Stimulated activated effector memory CD8-positive, alpha-beta T cell treated with anti-CD3 and anti-CD28 coated beads, Interleukin-12 subunit alpha, Interleukin-12 subunit beta, amount 100 ng/mL, for 72 hours (primary cell): ENCODE data around the gene DVL2.

Experiments
- ATAC-seq: fragments of 150-1000 bp; cut with Tn5 transposase; 2 replicates; pipeline ENCODE4 v1.10.0; 2021
- DNase-seq, 2 donors: peaks; one replicate each; pipeline ENCODE4 v3.0.0; 2021 to 2022; ENCODE audit warnings: low spot score in 2 of 2
- H3K27ac Mint-ChIP-seq: one replicate; pipeline ENCODE4 v1.8.0; 2022; ENCODE audit warnings: mild to moderate bottlenecking, mixed read lengths
- H3K36me3 Mint-ChIP-seq: one replicate; pipeline ENCODE4 v1.8.0; 2022; ENCODE audit warnings: mild to moderate bottlenecking, mixed read lengths
- H3K4me1 Mint-ChIP-seq: one replicate; pipeline ENCODE4 v1.8.0; 2022; ENCODE audit warnings: mixed read lengths
- H3K4me3 Mint-ChIP-seq: one replicate; pipeline ENCODE4 v1.8.0; 2022; ENCODE audit warnings: mild to moderate bottlenecking, mixed read lengths
- H3K9me3 Mint-ChIP-seq: one replicate; pipeline ENCODE4 v1.8.0; 2022; ENCODE audit warnings: mixed read lengths

DVL2 gene

GRCh38 chr17:7220593-7221277 lies 13.6 kb downstream of the DVL2 start:
- peak; percentile 63 for ATAC-seq
- H3K4me3 Mint-ChIP-seq, result peak overlapping the region; percentile 95
- H3K9me3 Mint-ChIP-seq, result no peaks in the 10 kb centered on the region
- peaks cover 75% of the 10 kb centered on the region for H3K36me3 Mint-ChIP-seq
- H3K27ac Mint-ChIP-seq, result peak overlapping the region; percentile 98
- H3K4me1 Mint-ChIP-seq, result peaks cover 57% of the 10 kb centered on the region
- peak; percentile 31 to 77 for DNase-seq

GRCh38 chr17:7219812-7220592 lies 14.3 kb downstream of the DVL2 start, which contains the start of the genes ACADVL and DLG4:
ACADVL (plus strand) TSS chr17:7219938; CDS start chr17:7219985, 47 bp downstream.
DLG4 (minus strand) TSS chr17:7219836.
- peak within 1 kb of the TSS; percentile 98 for H3K27ac Mint-ChIP-seq
- H3K4me1 Mint-ChIP-seq, result peaks cover 60% of the 10 kb centered on the region
- peak; percentile 87 for ATAC-seq
- H3K4me3 Mint-ChIP-seq, result peak within 1 kb of the TSS; percentile 95
- H3K9me3 Mint-ChIP-seq, result no peaks in the 10 kb centered on the region
- H3K36me3 Mint-ChIP-seq, result peaks cover 71% of the 10 kb centered on the region
- peak; percentile 76 to 93 for DNase-seq

- no peak for DNase-seq
- no peaks in the 10 kb centered on the region for H3K9me3 Mint-ChIP-seq
- peaks cover 67% of the 10 kb centered on the region for H3K4me1 Mint-ChIP-seq
- no peak for ATAC-seq
- H3K36me3 Mint-ChIP-seq, result peaks cover 71% of the 10 kb centered on the region
- H3K27ac Mint-ChIP-seq, result peak overlapping the region; percentile 98
- peak overlapping the region; percentile 95 for H3K4me3 Mint-ChIP-seq
Observed at GRCh38 chr17:7219229-7219811, 15.0 kb downstream of the DVL2 start.

DNA sequence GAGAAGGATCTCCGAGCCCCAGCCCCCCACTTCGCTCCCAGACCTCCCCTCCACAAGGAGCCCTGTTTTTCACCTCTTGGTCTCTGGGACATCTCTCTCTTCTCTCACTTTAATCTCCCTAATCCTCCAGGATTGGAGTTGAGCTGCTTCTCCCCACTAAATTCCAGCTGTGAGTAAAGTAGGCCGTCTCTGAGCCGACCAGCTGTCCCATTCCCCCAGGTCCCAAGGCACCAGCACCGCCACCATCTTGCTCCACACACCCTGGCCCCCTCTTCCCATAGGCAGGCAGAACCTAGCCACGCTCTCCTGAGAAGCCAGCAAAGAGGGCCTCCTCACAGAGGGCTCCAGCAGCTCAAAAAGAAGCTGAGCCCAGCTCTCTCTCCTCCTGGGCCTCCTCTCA lies 15.6 kb downstream of the DVL2 start:
- Mint-ChIP-seq H3K9me3 (no peaks in the 10 kb centered on the region), H3K4me3 (peak overlapping the region; percentile 95), H3K4me1 (peaks cover 69% of the 10 kb centered on the region), H3K36me3 (peaks cover 71% of the 10 kb centered on the region), H3K27ac (peak overlapping the region; percentile 98)
- DNase-seq, result no peak
- no peak for ATAC-seq

DNA sequence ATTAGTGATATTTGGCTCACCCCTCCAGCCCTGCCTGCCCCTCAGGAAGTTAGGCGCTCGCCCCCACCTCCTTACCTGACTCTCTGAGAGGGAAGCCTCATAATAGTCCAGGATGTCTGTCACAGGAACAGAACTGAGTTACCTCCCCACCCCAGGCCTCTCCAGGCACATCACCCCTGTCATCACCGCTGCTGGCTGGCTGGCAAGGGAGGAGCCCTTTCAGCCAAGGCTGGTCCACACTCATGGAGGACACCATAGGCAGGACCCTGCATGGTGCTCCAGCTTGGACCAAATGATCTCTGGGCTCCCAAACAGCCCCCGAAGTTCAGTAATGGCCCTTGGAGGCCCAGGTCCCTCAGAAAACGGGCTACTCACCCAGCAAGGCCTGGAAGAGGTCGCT lies 16.2 kb downstream of the DVL2 start:
- Mint-ChIP-seq H3K36me3 (peaks cover 65% of the 10 kb centered on the region), H3K4me3 (peak overlapping the region; percentile 95), H3K4me1 (peaks cover 70% of the 10 kb centered on the region), H3K27ac (peak overlapping the region; percentile 98), H3K9me3 (no peaks in the 10 kb centered on the region)
- ATAC-seq (no peak), DNase-seq (no peak)

DNA sequence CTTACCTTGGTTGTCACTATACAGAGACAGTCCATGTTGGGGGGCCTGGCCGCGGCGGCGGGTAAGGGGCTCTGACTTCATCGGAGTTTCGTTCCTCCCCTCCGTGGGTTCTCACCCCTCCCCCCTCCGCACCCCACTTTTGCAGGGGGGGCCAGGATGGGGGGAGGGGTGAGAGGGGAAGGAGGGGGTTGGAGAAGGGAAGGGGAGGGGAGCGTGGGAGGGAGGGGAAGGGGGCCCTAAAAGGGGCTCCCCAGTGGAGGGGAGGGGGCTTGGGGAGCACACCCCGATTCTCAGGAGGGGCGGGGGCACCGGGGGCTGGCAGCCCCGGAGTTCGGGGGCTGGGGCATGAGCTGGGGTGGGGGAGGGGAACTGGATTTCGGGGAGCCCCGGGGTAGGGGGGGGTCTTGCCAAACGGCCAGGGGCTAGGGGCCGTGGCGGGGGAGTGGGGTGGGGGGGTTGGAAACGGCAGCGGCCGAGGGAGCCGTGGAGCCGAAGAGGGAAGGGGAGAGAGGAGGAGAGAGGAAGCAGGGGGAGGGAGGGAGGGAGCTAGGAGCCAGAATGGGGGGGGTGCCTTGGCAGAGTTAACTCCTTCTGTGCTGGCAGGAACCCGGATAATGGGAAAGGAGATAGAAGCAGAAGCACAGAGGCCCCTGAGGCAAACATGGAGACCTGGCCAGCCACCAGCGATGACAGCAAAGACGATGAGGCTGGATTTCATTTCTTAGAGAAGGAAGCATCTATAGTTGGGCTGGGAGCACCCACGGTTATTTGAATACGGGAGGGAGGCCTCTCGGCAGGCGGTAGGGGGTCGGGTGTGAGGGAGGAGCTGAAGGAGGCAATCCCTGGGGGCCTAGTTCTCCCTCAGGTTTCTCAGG lies 17.0 kb downstream of the DVL2 start:
- H3K27ac Mint-ChIP-seq, result peak overlapping the region; percentile 98
- H3K4me1 Mint-ChIP-seq, result peaks cover 71% of the 10 kb centered on the region
- peak overlapping the region; percentile 95 for H3K4me3 Mint-ChIP-seq

DNA sequence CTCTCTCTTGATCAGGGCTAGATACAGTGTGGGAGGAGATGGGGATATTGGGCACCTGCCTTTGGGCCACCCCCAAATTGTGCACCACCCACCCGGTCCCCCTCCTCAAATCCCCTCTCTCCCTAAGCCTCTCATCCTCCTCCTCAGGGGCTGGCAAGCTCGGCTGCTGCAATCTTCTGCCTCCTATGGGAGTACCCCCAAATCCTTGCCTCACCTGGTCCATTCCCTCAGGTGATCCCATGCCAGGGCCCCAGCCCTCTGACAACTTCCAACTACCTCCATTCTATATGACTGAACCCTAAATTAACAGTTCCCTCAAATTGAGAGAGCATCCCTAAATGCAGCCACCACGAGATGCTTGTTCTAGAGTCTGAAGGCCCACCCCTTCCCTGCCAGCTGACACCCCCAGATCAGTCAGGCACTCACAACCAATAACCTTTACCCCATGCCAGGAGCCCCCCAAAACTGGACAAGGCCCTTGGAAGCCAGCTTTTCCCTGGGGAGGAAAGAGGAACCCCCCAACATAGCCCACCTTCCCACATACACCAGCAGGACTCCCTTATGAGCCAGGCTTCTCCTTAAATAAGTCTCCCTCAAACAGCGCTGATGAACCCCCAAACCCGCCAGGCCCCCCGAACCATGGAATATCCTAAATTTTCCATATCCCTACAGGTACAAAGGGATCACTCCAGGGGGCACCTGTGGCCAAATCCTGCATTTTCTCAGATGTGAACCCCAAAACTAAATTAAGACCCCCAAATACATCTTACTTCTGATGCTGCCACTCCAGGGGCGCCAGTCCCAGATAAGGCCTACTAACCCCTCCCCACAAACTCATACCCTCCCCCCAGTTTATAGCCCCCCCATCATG lies 17.8 kb downstream of the DVL2 start:
- no peaks in the 10 kb centered on the region for H3K9me3 Mint-ChIP-seq
- peaks cover 48% of the 10 kb centered on the region for H3K36me3 Mint-ChIP-seq
- ATAC-seq (no peak), DNase-seq (no peak)
- H3K27ac Mint-ChIP-seq, result peak overlapping the region; percentile 1
- H3K4me3 Mint-ChIP-seq, result peak overlapping the region; percentile 22
- H3K4me1 Mint-ChIP-seq, result peaks cover 66% of the 10 kb centered on the region

More for the DNA sequence above, 17.0 kb downstream of the DVL2 start:
- ATAC-seq, result no peak
- no peaks in the 10 kb centered on the region for H3K9me3 Mint-ChIP-seq
- DNase-seq, result no peak
- H3K36me3 Mint-ChIP-seq, result peaks cover 57% of the 10 kb centered on the region

- Mint-ChIP-seq H3K27ac (peak overlapping the region; percentile 1), H3K4me3 (peak overlapping the region; percentile 22), H3K4me1 (peaks cover 58% of the 10 kb centered on the region), H3K36me3 (peaks cover 41% of the 10 kb centered on the region), H3K9me3 (no peaks in the 10 kb centered on the region)
- DNase-seq (no peak), ATAC-seq (no peak)
Observed at GRCh38 chr17:7215652-7216180, 18.6 kb downstream of the DVL2 start.

DNA sequence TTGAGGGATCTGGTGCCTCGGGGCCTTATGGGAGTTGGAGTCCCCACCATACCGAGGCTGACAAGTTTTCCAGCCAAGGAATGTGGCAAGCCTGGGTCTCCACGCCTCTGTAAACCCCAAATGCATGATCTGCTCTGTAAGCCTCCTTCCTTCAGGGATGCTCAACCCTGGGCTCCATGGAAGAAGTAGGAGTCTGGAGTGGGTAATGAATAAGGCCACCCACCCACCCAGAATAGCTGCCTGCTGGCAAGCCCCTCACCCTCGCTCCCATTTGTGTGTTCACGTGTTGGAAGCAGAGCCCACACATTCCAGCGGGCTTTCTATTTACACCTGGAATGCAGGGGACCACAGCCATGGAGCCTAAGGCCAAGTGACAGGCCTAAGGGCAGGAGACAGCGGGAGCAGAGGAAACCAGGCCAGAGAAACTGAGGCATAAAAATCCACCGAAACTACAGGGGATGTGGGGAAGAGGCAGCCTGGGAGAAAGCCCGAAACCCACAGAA lies 19.1 kb downstream of the DVL2 start:
- Mint-ChIP-seq H3K27ac (peak overlapping the region; percentile 90), H3K4me3 (peak overlapping the region; percentile 77), H3K4me1 (peaks cover 53% of the 10 kb centered on the region), H3K36me3 (peaks cover 36% of the 10 kb centered on the region), H3K9me3 (no peaks in the 10 kb centered on the region)
- DNase-seq, result no peak
- ATAC-seq, result no peak

GRCh38 chr17:7214300-7215135 lies 19.8 kb downstream of the DVL2 start:
- DNase-seq (peak; percentile 96 to 100), ATAC-seq (peak; percentile 87)
- Mint-ChIP-seq H3K4me3 (peak overlapping the region; percentile 77), H3K9me3 (no peaks in the 10 kb centered on the region), H3K27ac (peak overlapping the region; percentile 90), H3K4me1 (peaks cover 49% of the 10 kb centered on the region), H3K36me3 (peaks cover 29% of the 10 kb centered on the region)

GRCh38 chr17:7213895-7214299 lies 20.4 kb downstream of the DVL2 start:
- no peak for DNase-seq
- Mint-ChIP-seq H3K4me1 (peaks cover 43% of the 10 kb centered on the region), H3K9me3 (no peaks in the 10 kb centered on the region), H3K27ac (peak overlapping the region; percentile 90), H3K36me3 (peaks cover 27% of the 10 kb centered on the region), H3K4me3 (peak overlapping the region; percentile 77)
- peak; percentile 1 for ATAC-seq

DNA sequence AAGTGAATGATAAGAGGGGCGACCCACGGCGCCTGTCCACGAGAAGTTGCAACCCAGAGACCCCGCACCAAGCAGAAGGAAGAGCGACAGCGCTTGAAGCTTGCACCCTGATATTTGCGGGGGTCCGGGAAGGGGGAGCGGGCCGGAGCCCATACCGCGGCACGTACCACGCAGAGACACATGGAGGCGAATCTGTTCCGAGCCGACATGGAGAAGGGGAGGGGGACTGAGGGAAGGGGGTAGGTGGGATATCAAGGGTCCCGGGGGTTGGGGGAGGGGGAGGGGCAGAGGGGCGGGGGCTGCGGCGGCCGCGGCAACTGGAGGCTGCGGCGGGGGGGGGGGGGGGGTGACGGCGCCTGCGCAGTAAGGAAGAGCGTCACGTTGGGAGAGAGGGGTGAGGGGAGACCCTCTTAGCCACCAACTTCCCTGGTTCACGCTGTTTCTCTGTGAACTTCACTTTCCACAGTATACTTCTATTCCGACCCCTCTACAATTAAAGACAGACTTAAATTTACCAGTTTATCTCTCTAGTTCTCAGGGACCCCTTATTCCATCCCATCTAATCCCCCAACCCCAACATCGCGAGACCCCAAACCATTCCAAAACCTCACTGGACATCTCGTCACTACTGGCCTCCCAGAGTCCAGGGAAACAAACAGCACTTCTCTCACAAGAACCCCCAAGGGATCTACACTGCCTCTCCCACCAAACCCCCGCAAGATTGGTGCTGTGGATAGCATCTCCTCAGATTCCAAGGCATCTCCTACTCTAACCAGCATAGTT lies 22.6 kb downstream of the DVL2 start:
- H3K27ac Mint-ChIP-seq, result no peak overlapping the region
- ATAC-seq (no peak), DNase-seq (no peak)
- no peak overlapping the region for H3K4me3 Mint-ChIP-seq
- H3K36me3 Mint-ChIP-seq, result peaks cover 25% of the 10 kb centered on the region
- H3K9me3 Mint-ChIP-seq, result no peaks in the 10 kb centered on the region
- peaks cover 33% of the 10 kb centered on the region for H3K4me1 Mint-ChIP-seq
